Vagina (tissue), 2 donors: Measurements from ENCODE around the gene C11orf52. TPM values are rescaled to one million over a fixed set of nuclear protein-coding genes. Genes with fewer than 3 reads are reported as not detected.

Experiments used
- DNase-seq, 2 donors: peaks; one replicate each; pipeline ENCODE4 v3.0.0-alpha.2; 2017; ENCODE audit errors: extremely low spot score in 2 of 2
- H3K27ac ChIP-seq: fragments of 200-600 bp; sonication (generic); one replicate; pipeline ENCODE4 v1.5.1; 2019
- H3K27me3 ChIP-seq: fragments of 200-600 bp; sonication (generic); one replicate; pipeline ENCODE4 v1.5.1; 2019
- H3K36me3 ChIP-seq, 2 donors: fragments of 200-600 bp; sonication (generic); one replicate each; pipeline ENCODE4 v1.5.1; 2017 to 2019
- H3K4me1 ChIP-seq: fragments of 200-600 bp; sonication (generic); one replicate; pipeline ENCODE4 v1.5.1; 2019
- H3K4me3 ChIP-seq, 2 donors: fragments of 200-600 bp; sonication (generic); 1 replicate in 1 of 2; 2 replicates in 1 of 2; pipeline ENCODE4 v1.5.1; 2016 to 2019
- H3K9me3 ChIP-seq: fragments of 200-600 bp; sonication (generic); one replicate; pipeline ENCODE4 v1.5.1; 2019
- POLR2A ChIP-seq, 2 donors: fragments of 450-650 bp; IDR thresholded peaks; one replicate each; pipeline ENCODE4 v1.6.1; 2017; ENCODE audit warnings: antibody characterized with exemption in 2 of 2, mild to moderate bottlenecking in 2 of 2, moderate library complexity in 2 of 2
- POLR2AphosphoS5 ChIP-seq, 2 donors: sonication (generic); formaldehyde crosslinking; IDR thresholded peaks; one replicate each; pipeline ENCODE4 v1.9.0; 2017; ENCODE audit warnings: antibody characterized with exemption in 2 of 2, mild to moderate bottlenecking in 2 of 2, low read depth in 1 of 2; ENCODE audit not compliant: insufficient read depth in 1 of 2
- intact Hi-C: fragments of 100-400 bp; cut with DNase I; formaldehyde crosslinking; loops from one replicate; pipeline ENCODE4 v1.15.1; 2023
- total RNA-seq: library from RNA; depleted of rRNA; stranded (reverse); fragments of >200 nt; gene quantifications from one replicate; pipeline ENCODE4 v1.2.3, GENCODE V29; 2016
- TF ChIP-seq, protein P1 (sequence below), 3 experiments: fragments of 450-650 bp in 2 of 3; fragments of 200-600 bp in 1 of 3; sonication (generic) in 1 of 3; IDR thresholded peaks; one replicate each; pipeline ENCODE4 v1.5.1; 2017 to 2019; ENCODE audit warnings: antibody characterized with exemption in 3 of 3, mild to moderate bottlenecking in 2 of 3, moderate library complexity in 2 of 3

Gene C11orf52
- total RNA-seq, 1 donor from 2014 or later: 1.5 TPM

DNA sequence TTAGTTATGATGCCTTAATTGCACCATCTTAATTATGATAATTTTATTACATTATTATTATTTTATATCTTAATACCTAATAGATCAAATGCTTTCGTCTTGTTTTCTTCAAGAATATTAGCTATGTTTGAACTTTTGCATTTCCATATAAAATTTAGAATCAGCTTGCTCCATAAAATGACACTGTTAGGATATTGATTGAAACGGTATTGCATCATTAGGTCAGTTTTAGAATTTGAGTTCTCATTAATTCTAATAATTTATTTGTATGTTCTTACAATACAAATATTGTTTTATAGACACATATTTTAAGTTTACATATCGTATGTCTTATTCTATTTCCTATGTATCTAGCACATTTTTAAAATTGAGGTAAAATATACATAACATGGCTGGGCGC, 32.7 kb upstream of the C11orf52 start:
- Histone ChIP-seq H3K27me3 (no peaks in the 10 kb centered on the region), H3K9me3 (no peaks in the 10 kb centered on the region), H3K4me1 (no peaks in the 10 kb centered on the region), H3K36me3 (no peaks in the 10 kb centered on the region), H3K4me3 (no peak overlapping the region), H3K27ac (no peak overlapping the region)
- TF ChIP-seq POLR2A (IDR thresholded peaks at IDR 0.05): no peak
- TF ChIP-seq POLR2AphosphoS5 (IDR thresholded peaks at IDR 0.05; ENCODE audit: insufficient read depth in 1 of 2, low read depth in 1 of 2): no peak
- TF ChIP-seq, protein P1, sequence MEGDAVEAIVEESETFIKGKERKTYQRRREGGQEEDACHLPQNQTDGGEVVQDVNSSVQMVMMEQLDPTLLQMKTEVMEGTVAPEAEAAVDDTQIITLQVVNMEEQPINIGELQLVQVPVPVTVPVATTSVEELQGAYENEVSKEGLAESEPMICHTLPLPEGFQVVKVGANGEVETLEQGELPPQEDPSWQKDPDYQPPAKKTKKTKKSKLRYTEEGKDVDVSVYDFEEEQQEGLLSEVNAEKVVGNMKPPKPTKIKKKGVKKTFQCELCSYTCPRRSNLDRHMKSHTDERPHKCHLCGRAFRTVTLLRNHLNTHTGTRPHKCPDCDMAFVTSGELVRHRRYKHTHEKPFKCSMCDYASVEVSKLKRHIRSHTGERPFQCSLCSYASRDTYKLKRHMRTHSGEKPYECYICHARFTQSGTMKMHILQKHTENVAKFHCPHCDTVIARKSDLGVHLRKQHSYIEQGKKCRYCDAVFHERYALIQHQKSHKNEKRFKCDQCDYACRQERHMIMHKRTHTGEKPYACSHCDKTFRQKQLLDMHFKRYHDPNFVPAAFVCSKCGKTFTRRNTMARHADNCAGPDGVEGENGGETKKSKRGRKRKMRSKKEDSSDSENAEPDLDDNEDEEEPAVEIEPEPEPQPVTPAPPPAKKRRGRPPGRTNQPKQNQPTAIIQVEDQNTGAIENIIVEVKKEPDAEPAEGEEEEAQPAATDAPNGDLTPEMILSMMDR (IDR thresholded peaks at IDR 0.05): no peak
- DNase-seq: no peak
- intact Hi-C loops: no loop called here

DNA sequence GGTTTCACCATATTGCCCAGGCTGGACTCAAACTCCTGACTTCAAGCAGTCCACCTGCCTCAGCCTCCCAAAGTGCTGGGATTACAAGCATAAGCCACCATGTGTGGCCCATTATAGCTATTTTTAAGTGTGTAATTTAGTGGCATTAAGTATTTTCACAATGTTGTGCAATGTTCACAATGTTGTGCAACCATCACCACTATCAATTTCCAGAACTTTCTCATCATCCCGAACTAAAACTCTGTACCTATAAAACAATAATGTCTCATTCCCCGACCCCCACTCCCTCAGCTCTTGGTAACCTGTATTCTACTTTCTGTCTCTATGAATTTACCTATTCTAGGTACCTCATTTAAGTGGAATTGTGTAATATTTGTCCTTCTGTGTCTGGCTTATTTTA, 31.9 kb upstream of the C11orf52 start:
- H3K27me3 ChIP-seq: no peaks in the 10 kb centered on the region
- no peak overlapping the region for H3K27ac ChIP-seq
- H3K4me1 ChIP-seq: no peaks in the 10 kb centered on the region
- TF ChIP-seq, protein P1 (IDR thresholded peaks at IDR 0.05): no peak
- TF ChIP-seq POLR2A (IDR thresholded peaks at IDR 0.05): no peak
- TF ChIP-seq POLR2AphosphoS5 (IDR thresholded peaks at IDR 0.05; ENCODE audit: insufficient read depth in 1 of 2, low read depth in 1 of 2): no peak
- no peak for DNase-seq
- H3K36me3 ChIP-seq: no peaks in the 10 kb centered on the region
- intact Hi-C loops: no loop called here
- H3K4me3 ChIP-seq: no peak overlapping the region
- H3K9me3 ChIP-seq: no peaks in the 10 kb centered on the region

DNA sequence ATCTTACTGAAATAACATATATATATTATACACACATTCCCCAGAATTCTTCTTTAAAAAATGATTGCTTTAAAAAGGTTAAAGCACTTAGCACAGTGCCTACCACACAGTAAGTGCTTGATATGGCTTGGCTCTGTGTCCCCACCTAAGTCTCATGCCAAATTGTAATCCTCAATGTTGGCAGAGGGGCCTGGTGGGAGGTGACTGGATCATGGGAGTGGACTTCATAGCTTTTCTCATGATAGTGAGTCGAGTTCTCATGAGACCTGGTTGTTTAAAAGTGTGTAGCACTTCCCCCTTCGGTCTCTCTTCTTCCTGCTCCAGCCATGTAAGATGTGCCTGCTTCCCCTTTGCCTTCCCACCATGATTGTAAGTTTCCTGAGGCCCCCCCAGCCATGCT, 13.3 kb upstream of the C11orf52 start:
- H3K9me3 ChIP-seq: no peaks in the 10 kb centered on the region
- intact Hi-C loops: no loop called here
- peaks cover 17% of the 10 kb centered on the region for H3K4me1 ChIP-seq
- H3K4me3 ChIP-seq: no peak overlapping the region
- no peak overlapping the region for H3K27ac ChIP-seq
- H3K27me3 ChIP-seq: no peaks in the 10 kb centered on the region
- no peak for DNase-seq
- peaks cover 0 to 6% of the 10 kb centered on the region in 2 donors for H3K36me3 ChIP-seq
- TF ChIP-seq, protein P1 (IDR thresholded peaks at IDR 0.05): no peak
- TF ChIP-seq POLR2A (IDR thresholded peaks at IDR 0.05) (no peak), POLR2AphosphoS5 (IDR thresholded peaks at IDR 0.05; ENCODE audit: insufficient read depth in 1 of 2, low read depth in 1 of 2) (no peak)

DNA sequence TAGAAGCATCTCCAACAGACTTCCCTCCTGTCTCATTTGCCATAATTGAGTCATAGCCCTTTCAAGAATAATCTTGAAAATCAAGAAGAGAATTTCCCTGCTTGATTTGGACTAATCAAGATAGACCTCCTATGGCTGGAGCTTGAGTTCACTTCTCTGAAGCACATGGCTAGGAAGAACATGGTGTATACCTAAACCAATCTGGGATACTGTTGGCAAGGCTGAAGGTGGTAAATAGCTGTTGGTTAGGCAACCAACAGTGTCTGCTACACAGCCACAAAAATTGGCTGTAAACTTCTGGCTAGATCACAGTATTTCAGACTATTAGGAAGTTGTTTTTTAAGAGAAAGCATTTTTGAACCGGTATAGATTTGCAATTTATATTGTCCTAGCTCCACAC, 12.0 kb upstream of the C11orf52 start:
- Histone ChIP-seq H3K36me3 (peaks cover 0 to 6% of the 10 kb centered on the region in 2 donors), H3K4me1 (peaks cover 27% of the 10 kb centered on the region), H3K9me3 (no peaks in the 10 kb centered on the region), H3K4me3 (no peak overlapping the region), H3K27ac (no peak overlapping the region), H3K27me3 (no peaks in the 10 kb centered on the region)
- no peak for DNase-seq
- intact Hi-C loops: no loop called here
- no peak for TF ChIP-seq POLR2A (IDR thresholded peaks at IDR 0.05)
- TF ChIP-seq, protein P1 (IDR thresholded peaks at IDR 0.05): no peak

DNA sequence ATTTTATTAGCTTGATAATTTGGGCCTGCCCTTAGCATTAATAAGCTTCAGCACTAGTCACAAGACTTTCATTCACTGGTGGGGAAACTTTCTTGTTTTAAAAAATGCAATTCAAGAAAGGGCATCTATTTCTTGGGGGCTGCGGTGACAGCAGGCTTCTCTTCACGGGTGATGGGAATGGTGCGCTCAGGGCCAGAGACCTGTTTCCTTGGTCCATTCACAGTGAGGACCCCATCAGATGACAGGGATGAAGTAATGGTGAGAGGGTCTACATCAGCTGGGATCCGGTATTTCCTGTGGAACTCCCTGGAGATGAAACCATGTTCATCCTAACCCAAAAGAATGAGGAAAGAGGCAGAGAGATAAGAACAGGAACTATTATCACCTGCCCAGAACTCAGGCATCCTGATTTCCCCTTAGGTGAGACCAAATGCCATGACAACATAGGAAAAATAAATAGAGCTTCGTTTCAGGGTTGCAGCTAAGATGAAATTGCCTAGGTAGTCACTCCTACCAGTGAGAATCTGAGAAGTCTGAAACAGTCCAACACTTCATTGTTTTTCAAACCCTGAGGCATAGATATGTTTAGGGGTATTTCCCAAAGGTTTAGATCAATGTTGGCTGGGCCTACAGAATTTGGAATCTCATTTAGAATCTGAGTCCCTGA, 9.9 kb upstream of the C11orf52 start:
- Histone ChIP-seq H3K27ac (peak overlapping the region; percentile 99), H3K9me3 (no peaks in the 10 kb centered on the region), H3K27me3 (no peaks in the 10 kb centered on the region), H3K36me3 (peaks cover 0 to 6% of the 10 kb centered on the region in 2 donors), H3K4me1 (peaks cover 34% of the 10 kb centered on the region), H3K4me3 (peak overlapping the region in 1 of 2 donors; percentile 7)
- intact Hi-C loops: no loop called here
- DNase-seq: no peak
- TF ChIP-seq POLR2A (IDR thresholded peaks at IDR 0.05): no peak
